GM19455 (cell line): ENCODE data around the gene HOXC9.

Experiments used
- ATAC-seq: cut with Tn5 transposase; IDR thresholded peaks from one replicate; pipeline ENCODE4 v1.9.1; 2021; ENCODE audit not compliant: unreplicated experiment

The HOXC9 gene

DNA sequence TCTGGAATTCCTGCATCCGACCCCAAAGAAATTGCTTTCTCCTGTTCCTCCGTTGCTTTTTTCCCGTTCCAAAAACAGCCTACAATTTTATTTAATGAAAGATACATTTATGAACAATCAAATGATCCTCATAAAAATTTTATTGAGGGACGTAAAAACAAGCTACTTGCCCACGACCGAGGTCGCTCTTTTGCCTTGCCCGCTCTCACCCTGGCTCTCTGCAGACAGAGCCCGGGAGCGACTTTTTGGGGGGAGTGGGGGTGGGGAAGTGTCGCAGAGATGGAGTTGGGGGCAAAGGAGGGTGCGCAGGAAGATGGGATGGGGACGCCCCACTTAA lies 1.1 kb upstream of the HOXC9 start:
- no peak for ATAC-seq

DNA sequence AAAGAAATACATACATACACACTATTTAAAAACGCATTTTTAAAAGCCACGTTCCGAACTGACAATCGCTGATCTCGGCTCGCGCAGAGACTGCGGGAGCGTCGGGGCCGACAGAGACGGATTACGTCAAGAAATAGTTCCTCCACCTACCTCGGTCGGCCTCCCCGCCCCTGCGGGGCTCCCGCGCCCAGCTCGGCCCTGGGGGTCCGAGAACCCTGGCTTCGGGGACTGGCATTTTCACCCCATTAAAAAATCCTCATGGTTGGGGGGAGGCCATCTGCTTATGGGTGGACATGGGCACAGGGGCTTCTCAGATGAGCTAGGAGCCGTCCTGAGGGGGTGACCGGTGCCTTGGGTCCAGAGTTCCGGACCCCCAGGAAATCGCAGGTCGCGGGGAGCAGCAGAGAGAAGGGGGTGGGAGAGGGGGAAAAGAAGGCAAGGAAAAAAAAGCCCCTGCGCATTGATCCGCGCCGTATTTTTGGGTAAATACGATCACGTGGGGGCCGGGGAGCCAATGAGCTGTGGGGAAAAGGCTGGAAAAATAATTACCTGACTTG lies 324 bp upstream of the HOXC9 start:
- ATAC-seq: no peak

DNA sequence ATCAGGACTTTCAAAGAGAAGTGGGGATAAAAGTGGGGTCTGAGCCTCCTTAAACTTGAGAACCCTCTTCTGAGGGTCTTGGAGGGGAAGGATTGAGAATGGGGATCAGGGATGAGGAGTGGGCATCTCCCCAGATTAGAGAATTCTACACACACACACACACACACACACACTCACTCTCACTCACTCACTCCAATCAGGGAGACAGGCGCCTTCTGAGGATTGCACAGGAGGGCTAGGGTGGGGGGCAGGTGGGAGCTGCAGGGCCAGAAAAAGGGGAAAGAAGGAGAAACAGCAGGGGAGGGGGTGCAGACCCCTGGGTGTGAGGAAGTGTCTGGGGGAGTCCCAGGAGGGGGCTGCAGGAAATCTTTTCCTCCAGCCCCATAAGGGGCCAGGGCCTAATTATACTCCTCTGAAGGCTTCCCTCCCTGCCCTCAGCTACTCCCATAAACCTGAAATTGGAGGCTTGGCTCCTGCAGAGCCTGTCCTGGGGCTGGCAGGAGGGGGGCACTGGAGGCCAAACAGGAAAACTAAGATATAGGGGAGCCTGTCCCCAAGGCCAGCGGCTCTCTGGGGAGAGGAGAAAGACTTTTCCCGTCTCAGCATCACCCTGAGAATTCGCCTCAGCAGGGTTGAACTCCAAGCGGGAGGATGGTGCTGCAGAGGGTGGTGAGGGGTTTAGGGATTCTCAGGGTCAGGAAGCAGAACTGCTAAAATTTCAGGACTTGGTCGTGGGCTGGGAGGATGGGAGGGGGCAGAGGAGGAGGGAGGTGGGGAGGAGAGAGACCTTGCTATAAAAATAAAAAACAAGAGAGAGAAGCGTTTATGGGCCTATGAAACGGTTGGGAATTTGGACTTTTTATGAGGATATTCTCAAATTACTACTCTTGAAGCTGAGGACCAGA lies 1.6 kb downstream of the HOXC9 start:
- ATAC-seq: no peak

DNA sequence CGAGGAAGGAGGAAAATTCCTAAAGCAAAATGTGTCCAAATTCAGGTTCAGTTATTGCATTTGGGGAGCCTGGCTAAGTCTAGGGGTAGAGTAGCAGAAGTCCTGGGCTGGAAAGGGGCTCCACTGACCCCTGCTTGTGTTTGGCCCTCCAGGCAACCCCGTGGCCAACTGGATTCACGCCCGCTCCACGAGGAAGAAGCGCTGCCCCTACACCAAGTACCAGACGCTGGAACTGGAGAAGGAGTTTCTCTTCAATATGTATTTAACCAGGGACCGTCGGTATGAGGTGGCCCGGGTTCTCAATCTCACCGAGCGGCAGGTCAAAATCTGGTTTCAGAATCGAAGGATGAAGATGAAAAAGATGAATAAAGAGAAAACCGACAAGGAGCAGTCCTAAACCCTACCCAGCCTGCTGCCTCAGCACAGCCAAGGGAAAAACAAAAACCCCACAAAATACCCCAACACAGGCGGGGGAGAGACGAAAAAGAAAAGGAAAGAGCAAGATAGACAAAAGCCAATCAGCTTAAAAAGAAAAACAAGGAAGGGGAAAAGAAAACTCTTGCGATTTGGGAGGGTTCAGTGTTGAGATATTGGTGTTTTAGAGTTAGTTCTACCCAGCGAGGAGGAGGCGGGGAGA lies 2.4 kb downstream of the HOXC9 start:
- ATAC-seq: no peak

DNA sequence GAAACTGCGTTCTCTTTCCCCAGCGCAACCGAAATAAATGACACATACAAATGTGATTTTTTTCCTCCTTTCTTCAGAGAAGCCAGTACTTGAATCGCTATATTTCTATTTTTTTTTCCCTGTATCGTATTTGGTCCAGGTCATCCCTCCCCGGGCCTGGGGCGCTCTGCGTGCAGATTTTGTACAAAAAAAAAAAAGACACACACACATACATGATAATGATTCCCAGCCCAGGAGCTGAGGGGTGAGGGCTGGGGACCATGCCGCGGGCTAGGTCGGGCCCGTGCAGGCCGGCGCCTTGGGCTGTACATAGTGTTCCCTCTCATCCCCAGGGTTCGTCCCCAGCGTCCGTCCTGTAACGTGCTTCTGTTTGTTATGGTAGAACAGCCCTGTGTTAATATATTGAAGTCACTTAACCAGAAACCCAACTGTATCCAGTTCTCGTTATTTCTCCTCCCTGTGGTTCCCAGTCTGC lies 3.0 kb downstream of the HOXC9 start:
- ATAC-seq: no peak

DNA sequence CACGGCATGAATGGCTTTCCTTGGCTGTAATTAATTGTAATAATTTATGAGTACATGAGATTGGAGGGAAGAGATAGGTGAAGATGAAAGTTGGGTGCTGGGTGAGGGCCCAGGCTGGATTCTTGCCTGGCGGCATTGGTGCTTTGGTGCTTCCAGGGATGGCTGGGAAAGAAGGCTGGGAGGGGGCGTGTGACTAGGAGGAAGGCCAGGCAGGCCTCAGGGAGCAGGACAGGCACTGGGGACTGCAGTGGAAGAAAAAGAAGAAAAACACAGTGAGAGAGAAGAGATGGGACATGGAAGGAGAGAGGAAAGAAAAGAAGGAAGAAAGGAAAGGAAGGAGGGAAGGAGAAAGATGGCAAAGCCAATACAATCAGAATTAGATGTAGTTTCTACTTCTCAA lies 3.7 kb downstream of the HOXC9 start:
- ATAC-seq: no peak

DNA sequence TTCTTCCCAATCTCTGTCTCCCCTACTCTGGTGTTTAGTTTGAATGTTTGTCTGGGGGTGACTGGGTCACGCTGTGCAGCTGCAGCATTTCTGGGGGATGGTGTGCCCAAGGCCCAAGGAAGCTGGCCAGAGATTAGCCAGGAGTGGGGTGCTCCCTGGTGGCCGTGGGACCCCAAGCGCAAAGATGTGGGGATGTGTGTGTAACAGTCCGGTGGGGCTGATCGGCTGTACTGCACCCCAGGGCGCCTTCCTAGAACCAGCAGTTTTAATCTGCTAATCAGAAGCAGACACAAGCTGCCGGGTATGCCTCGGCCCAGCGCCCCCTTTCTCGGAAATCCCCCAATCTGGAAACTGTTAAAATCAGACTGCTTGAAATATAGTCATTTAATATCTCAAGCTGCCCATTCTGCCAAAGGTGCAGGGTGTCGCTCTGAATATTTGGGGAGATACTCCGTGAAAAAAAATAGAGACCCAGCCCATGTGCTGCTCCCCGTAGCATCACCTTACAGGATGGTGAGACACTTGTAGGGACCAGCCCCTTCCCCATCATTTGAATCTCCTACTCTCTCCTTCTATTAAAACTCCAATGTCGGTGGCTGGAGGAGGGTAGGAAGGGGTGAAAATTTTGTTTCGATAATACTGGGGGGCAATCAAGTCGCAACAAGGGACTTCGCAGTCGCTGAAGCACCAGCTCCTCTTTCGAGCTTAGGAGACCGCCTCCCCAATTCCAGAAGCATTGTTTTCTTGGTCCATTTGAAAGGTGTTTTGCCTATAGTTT lies 4.3 kb downstream of the HOXC9 start:
- no peak for ATAC-seq

DNA sequence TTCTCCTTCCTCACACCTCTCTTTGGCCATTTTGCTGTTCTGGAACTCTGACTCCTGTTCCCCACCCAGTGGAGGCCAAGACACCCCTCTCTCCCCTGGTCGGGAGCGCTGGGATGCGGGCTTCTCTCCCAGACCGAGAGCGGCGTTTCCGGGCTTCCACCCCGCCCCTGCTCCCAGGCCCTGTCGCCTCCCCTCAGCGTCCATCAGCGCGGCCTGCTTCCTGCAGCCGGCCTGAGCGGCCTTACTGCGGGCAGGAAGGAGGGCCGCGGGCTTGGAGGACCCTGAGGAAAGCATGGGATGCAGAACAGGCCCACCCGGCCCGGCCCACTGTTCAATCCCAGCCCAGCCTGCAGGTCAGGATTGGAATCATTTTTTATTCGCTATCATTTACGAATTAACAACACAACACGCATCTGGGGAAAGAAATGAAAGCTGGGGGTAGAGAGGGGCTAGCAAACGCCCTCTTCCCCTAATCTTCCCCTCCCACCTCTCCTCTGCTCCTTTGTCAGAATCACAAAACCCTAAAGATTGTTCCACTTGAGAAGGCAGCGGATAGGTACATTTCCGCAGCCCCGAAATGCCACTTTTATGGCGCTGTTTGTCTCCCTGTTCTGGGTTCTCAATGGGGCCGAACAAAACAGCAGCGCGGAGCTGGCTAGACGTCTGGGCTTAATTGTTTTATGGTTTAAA lies 5.0 kb downstream of the HOXC9 start:
- ATAC-seq: no peak

DNA sequence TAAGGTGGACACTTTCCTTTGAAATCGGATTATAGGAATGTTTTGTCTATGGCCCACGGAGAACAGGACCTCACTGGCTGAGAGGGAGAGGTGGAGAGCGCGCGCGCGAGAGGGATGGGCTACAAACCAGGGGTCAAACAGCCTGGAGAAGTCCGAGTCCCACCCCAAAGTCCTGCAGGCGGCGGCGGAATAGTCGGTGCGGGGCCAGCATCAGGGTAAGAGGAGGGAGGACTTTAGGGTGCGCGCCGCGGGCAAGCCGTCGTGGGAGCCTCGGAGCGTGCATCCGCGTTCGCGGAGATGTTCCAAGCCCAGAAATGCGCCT lies 5.5 kb downstream of the HOXC9 start:
- ATAC-seq: no peak

DNA sequence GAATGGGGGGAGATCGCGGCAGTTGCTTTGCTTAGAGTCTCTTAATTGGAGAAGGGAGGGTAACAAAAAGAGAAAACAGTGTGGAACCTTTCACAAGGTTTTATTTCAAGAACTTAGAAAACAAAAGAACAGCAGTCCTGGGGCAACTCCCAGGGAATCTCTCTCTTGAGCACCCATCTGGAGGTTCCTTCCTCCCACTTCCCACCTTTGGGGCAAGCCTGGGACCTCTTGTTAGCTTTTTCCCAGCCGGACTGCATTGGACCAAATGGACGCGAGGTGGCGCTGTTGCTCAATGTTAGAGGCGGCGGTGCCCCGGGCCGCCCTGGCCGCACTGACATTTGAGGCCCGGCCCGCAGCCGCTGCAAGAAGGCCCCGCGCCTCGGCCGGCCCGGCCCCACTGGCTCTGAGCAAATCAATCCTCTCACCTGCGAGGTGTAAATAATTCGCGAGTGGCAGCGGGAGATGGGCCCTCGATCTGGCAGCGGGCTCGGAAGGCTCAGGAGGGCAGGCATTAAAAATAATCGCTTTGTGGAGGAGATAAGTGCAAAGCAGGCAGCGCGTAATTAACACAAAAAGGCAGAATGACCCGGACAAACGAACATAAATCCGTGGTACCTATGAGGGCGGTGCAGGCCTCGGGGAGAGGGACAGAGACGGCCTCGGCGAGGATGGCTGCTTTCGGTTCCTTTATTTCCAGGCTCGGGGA lies 6.0 kb downstream of the HOXC9 start:
- ATAC-seq: no peak

DNA sequence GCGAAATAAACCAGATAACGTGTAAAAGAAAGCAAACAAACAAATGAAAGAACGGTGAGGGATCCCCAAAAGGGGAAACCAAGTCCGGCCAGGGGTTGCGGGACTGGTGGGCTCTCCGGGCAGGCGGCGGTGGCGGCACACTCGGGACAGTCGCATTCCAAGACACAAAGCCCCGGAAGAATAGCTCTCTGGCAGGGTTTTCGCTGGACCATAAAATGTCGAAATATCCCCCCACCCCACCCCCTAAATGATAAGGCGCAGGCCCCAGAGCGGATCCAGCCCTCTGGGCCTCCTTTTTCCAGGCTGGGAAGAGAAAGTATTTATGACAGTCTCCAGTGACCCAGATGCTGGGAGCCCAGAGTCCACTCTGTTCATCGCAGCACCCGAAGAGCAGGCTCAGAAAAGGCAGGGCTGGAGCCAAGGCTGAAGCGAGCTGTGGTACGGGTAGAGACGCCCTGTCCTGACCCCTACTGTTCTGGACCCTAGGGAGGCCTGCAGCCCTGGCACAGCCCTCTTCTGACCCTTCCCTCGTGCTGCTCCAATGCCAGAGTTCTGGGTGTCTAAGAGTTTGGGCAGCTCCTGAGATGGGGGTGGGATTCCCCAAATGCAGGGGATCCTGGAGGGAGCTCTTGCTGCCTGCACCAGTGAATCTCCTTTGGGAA lies 6.7 kb downstream of the HOXC9 start:
- ATAC-seq: no peak

DNA sequence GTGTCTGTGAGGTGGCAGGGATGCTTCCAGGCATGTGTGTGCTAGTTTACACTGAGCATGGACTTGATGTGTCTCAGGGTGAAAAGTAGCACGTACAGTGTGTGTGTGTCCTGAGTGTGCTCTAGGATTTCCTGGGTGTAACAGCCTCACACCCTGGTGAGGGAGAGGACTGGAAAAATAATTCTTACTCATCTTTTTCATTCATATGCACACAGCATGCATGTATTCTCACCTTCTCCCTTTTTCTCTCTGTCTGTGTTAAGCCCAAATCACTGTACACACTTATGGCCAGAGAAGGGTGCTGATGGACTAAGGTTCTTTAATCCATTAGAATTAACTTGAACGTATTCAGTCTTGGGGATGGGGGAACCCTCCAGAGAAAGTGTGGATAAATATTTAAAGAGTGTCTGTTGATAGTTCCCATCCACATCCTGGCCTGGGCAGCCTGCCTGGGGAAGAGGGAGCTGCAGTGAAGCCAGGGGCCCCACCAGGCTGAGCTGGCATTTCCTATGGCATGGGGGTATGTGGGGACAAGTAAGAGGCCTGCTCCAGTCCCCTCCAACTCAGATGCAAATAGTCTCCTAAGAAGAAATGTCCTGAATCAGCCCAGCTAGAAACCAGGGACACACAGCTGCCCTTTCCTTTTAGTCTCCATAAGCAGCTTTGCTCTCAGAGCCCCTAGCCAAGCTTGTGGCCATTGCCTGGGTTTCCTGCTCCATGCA lies 7.7 kb downstream of the HOXC9 start:
- no peak for ATAC-seq

DNA sequence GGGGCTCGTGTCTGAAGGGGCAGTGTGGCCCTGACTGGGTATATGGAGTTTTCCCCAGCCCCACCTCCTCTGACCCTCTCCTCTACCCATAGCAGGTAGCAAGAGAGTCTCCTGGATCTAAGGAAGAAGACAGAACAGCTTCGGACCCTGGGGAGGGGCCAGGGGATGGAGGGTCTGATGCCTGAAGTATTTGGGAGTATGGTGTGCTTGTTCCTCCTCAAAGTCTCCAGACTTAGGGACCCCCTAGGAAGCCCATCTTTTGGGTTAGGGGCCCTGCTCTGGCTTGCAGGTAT lies 8.2 kb downstream of the HOXC9 start:
- ATAC-seq: no peak

DNA sequence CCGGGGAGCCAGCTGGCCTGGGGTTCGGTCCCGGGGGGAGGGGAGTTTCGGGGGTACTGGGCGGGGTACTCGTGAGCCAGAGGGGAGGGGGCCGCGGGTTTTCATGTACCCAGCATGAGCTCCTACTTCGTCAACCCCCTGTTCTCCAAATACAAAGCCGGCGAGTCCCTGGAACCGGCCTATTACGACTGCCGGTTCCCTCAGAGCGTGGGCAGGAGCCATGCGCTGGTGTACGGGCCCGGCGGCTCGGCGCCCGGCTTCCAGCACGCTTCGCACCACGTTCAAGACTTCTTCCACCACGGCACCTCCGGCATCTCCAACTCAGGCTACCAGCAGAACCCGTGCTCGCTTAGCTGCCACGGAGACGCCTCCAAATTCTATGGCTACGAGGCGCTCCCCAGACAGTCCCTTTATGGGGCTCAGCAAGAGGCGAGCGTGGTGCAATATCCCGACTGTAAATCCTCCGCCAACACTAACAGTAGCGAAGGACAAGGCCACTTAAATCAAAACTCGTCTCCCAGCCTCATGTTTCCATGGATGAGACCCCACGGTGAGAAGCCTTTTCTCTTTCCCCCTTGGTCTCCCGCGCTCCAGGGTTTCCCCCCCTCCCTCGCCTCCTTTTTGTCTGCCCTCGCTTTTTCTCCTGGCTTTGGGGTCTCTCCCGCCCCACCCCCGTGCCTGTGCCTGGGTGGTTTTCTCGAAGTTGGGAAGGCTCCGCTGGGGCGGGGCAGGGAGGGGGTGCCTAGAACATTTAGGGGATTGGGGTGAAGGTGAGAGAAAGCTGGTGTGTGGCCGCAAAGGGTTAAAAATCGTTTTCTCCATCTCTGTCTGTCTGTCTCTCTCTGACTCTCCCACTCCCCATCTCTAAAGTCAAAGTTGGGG lies 9.5 kb downstream of the HOXC9 start:
- no peak for ATAC-seq

DNA sequence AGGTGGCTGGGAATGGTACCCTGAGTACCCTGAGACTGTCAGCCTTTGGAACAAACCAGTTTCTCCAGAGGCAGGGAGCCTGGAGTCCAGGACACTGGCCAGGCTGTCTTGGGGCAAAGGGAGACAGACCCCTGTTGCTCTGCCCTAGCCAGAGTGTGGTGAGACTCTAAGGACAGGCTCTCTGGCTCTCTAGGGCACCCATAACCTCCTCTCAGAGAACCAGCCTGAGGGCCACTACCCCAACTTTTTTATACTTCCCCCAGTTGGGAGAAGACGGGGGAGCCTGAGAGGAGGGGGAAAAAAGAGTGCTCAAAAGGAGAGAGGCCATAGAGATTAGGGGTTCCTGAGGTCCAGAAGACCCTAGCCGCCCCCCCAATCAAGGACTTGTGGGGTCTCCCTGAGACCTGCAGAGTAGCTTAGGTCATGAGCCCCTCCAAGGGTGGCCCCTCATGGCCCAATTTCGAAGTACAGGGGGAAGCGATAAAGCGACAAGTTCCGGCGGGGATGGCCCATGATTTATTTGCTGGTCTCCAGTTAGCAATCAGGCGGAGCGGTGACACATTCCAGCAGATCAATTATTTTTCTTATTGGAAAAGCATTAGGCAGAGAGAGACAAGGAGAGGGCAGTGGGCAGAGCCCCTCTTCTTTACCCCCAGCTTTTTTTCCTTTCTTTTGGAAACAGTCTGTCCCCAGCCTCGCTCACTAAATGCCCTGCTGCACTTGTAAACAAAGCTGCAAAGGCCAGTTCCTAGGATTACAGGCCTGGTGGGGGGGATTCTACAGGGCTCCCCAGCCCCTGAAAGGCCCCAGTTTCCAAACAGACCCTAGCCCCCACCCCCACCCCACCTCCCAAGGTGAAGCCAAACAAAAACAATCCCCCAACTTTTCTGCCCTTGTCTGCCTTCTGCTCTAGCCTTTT lies 10.4 kb downstream of the HOXC9 start:
- ATAC-seq: no peak

DNA sequence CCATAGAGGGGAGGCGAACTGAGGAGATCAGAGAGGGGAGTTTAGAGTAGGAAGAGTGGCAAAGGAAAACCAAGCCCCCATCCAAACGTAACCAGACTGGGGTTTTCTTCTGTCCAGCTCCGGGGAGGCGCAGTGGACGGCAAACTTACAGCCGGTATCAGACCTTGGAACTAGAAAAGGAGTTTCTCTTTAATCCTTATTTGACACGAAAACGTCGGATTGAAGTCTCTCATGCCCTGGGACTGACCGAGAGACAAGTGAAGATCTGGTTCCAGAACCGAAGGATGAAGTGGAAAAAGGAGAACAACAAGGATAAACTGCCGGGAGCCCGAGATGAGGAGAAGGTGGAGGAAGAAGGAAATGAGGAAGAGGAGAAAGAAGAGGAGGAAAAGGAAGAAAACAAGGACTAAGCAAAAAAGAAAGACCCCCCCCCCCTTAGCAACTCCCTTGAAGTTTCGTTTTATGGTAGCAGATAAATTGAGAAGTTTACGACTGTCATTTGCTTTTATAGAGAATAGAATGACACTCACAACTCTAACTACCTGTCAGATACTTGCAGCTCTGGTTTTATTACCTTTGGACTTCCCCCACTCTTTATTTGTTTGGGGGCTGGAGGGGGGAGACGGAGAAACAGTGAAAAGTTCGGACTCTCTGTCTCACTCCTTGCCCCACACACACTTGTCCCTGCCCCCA lies 11.2 kb downstream of the HOXC9 start:
- ATAC-seq: no peak
